ENCODE measurements around the gene ST6GALNAC6. TPM values are rescaled to one million over a fixed set of nuclear protein-coding genes. Genes with fewer than 3 reads are reported as not detected.
"Not testable (repeated sequence)": the region's sequence is repeated elsewhere in the genome, so short reads cannot be mapped to it uniquely, and the experiment has no call there.

Gene ST6GALNAC6
- total RNA-seq, 4 donors from 2014 or later: 14.5 to 69.4 (median 26.1) TPM

DNA sequence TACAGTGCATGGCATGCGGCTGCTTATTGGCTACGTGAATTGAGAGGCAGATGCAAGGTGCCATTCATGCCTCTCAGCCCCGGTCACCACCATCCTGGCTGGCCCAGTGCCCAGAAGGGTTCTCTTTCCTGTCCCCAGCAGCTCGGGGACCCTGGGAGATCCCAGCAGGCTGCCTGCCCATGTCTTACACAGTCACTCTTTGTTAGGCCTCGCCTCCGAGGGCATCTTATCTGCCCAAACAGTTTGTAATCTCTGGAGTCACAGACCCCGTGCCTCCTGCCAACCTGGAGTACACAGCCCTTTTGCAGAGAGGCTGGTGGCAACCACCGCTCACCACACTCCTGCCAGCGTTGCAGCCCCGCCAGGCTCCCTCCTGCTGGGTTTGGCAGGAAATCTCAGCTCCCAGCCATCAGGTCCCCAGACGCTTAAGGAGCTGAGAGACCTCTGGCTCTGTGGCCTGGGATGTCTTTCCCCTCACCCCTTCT lies 14.9 kb downstream of the ST6GALNAC6 start:
- WGBS, 2 donors: 56 to 71% methylated on average over 8 to 9 of the region's 11 CpGs
- Histone ChIP-seq H3K27me3 (no peaks in the 10 kb centered on the region), H3K36me3 (peaks cover 11 to 58% (median 22%) of the 10 kb centered on the region in 3 donors), H3K9me3 (no peaks in the 10 kb centered on the region), H3K27ac (peak overlapping the region in 1 of 4 donors; percentile 19), H3K4me1 (peaks cover 0 to 25% (median 5%) of the 10 kb centered on the region in 3 donors), H3K4me3 (no peak overlapping the region)
- no peak for DNase-seq
- TF ChIP-seq POLR2A (IDR thresholded peaks at IDR 0.05): no peak
- TF ChIP-seq, protein P1, sequence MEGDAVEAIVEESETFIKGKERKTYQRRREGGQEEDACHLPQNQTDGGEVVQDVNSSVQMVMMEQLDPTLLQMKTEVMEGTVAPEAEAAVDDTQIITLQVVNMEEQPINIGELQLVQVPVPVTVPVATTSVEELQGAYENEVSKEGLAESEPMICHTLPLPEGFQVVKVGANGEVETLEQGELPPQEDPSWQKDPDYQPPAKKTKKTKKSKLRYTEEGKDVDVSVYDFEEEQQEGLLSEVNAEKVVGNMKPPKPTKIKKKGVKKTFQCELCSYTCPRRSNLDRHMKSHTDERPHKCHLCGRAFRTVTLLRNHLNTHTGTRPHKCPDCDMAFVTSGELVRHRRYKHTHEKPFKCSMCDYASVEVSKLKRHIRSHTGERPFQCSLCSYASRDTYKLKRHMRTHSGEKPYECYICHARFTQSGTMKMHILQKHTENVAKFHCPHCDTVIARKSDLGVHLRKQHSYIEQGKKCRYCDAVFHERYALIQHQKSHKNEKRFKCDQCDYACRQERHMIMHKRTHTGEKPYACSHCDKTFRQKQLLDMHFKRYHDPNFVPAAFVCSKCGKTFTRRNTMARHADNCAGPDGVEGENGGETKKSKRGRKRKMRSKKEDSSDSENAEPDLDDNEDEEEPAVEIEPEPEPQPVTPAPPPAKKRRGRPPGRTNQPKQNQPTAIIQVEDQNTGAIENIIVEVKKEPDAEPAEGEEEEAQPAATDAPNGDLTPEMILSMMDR (IDR thresholded peaks at IDR 0.05): no peak
- intact Hi-C loops (cut with DNase I): no loop called here

DNA sequence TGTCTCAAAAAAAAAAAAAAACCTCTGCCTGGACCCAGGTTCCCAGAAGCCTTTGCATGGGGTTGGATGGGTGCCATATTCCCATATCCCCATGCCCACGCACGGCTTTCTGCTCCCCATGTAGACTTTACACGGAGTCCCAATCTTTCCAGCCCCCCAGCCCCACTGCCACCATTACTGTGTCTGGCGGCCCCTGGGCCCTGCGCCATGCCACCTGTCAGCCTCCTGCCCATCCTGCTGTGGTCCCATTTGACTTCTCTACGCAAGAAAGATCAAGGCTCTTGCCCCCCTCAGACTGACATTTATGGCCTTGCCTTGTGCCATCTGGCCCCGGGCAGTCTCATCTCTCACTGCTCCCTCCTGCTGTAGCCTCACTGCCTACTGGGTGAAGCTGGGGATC lies 15.4 kb downstream of the ST6GALNAC6 start:
- peaks cover 11 to 53% (median 22%) of the 10 kb centered on the region in 3 donors for H3K36me3 ChIP-seq
- no peak for DNase-seq
- H3K27ac ChIP-seq: peak overlapping the region in 1 of 4 donors; percentile 19
- H3K4me3 ChIP-seq: no peak overlapping the region
- H3K27me3 ChIP-seq: no peaks in the 10 kb centered on the region
- intact Hi-C loops (cut with DNase I): no loop called here
- peaks cover 0 to 25% (median 5%) of the 10 kb centered on the region in 3 donors for H3K4me1 ChIP-seq
- no peaks in the 10 kb centered on the region for H3K9me3 ChIP-seq
- no peak for TF ChIP-seq POLR2A (IDR thresholded peaks at IDR 0.05)
- TF ChIP-seq, protein P1 (IDR thresholded peaks at IDR 0.05): no peak
- WGBS, 2 donors: 77 to 86% methylated on average over 7 of the region's 7 CpGs

DNA sequence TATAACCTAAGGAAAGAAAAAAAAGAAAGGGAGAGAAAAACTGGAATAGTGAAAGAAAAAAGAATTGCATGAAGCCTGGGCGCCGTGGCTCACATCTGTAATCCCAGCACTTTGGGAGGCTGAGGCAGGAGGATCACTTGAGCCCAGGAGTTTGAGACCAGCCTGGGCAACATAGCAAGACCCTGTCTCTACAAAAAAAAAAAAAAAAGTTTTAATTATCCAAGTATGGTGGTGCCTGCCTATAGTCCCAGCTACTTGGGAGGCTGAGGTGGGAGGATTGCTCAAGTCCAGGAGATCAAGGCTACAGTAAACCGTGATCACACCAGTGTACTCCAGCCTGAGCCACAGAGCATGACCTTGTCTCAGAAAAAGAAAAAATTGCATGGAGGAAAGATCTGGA lies 17.7 kb downstream of the ST6GALNAC6 start:
- Histone ChIP-seq H3K36me3 (peaks cover 0 to 31% (median 9%) of the 10 kb centered on the region in 3 donors), H3K4me1 (peaks cover 12 to 44% (median 14%) of the 10 kb centered on the region in 3 donors)
- 82 to 85% methylated on average over 3 of the region's 3 CpGs for WGBS, 2 donors
- H3K9me3 ChIP-seq; DNase-seq; intact Hi-C loops (cut with DNase I); H3K27me3 ChIP-seq; H3K27ac ChIP-seq; H3K4me3 ChIP-seq: not testable (repeated sequence)

DNA sequence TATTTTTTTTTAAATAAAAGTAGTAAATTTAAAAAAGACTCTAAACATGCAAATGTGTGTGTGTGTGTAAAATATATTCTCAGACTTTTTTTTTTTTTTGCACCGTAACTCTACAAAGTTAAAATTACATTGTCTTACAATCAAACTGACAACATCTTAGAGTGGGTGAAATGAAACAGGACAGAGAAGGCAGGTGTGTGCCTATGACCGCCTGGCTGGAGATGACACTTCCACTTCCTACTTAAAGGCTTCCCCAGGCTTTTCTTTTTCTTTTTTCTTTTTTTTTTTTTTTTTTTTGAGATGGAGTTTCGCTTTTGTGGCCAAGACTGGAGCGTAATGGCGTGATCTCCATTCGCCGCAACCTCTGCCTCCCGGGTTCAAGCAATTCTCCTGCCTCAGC lies 19.3 kb downstream of the ST6GALNAC6 start:
- intact Hi-C loops (cut with DNase I): no loop called here
- DNase-seq: no peak
- Histone ChIP-seq H3K27me3 (no peaks in the 10 kb centered on the region), H3K27ac (no peak overlapping the region), H3K4me3 (no peak overlapping the region), H3K4me1 (peaks cover 26 to 54% (median 28%) of the 10 kb centered on the region in 3 donors), H3K9me3 (no peaks in the 10 kb centered on the region), H3K36me3 (peaks cover 0 to 15% (median 0%) of the 10 kb centered on the region in 3 donors)
- 74 to 77% methylated on average over 8 of the region's 8 CpGs for WGBS, 2 donors
- TF ChIP-seq POLR2A (IDR thresholded peaks at IDR 0.05): no peak
- TF ChIP-seq, protein P1 (IDR thresholded peaks at IDR 0.05): no peak

DNA sequence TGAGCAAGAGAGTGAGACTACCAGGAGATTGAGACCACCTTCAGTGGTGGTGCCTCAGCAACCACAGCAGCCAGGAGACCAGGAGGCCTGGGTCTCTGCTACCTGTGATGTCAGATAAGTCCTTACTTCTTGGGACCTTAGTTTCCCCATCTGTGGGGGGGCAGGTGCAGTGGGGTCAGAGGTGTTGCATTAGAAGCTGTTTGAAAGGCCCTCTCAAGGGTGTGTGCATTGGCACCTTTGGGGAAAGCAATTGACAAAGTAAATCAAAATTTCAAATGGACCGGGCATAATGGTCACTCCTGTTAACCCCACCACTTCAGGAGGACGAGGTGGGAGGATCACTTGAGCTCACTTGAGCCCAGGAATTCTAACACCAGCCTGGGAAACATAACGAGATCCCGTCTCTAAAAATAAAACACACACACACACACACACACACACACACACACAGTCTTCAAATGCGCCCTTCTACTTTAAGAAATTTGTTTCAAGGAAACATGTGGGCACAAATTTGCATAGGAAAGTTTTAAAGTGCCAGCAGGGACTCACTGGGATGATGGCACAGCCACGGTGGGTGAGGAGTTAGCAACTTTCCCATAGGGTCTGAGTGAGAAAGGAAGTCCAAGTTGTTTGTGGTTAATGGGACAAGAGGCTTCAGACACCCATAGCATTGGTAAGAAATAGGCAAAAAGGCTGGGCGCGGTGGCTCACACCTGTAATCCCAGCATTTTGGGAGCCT lies 20.6 kb downstream of the ST6GALNAC6 start:
- H3K27me3 ChIP-seq: no peaks in the 10 kb centered on the region
- peaks cover 0 to 2% (median 0%) of the 10 kb centered on the region in 3 donors for H3K36me3 ChIP-seq
- no peak for DNase-seq
- H3K4me3 ChIP-seq: no peak overlapping the region
- intact Hi-C loops (cut with DNase I): loop anchor here (10.0 kb wide), 1 partner anchor 144 kb away; the partner anchor contains the start of gene TOR2A
- H3K27ac ChIP-seq: no peak overlapping the region
- TF ChIP-seq POLR2A (IDR thresholded peaks at IDR 0.05): no peak
- TF ChIP-seq, protein P1 (IDR thresholded peaks at IDR 0.05): no peak
- peaks cover 34 to 54% (median 36%) of the 10 kb centered on the region in 3 donors for H3K4me1 ChIP-seq
- H3K9me3 ChIP-seq: no peaks in the 10 kb centered on the region
- 58 to 64% methylated on average over 8 of the region's 8 CpGs for WGBS, 2 donors
